GM12878 (cell line): ENCODE measurements around the gene FKBP1B. TPM values are rescaled to one million over a fixed set of nuclear protein-coding genes. Genes with fewer than 3 reads are reported as not detected.

Experiments used
- ASH2L ChIP-seq: fragments of 300-600, 200-600 bp; sonication (generic); IDR thresholded peaks from 2 replicates; pipeline ENCODE4 v1.6.1; 2017; ENCODE audit warnings: low read depth, mild to moderate bottlenecking, borderline replicate concordance
- CHD4 ChIP-seq: fragments of 200-600 bp; sonication (generic); IDR thresholded peaks from 2 replicates; pipeline ENCODE4 v1.6.1; 2016; ENCODE audit warnings: mild to moderate bottlenecking
- CTCF ChIP-seq, 3 experiments: IDR thresholded peaks in 2 of 3; conservative IDR thresholded peaks in 1 of 3; 2 replicates each; pipeline ENCODE4 v1.5.1; 2011; ENCODE audit warnings: low read depth in 3 of 3, low read length in 3 of 3, mild to moderate bottlenecking in 3 of 3, control low read depth in 2 of 3, moderate library complexity in 2 of 3, inconsistent platforms in 1 of 3, mixed read lengths in 1 of 3; ENCODE audit not compliant: control insufficient read depth in 2 of 3, insufficient read depth in 1 of 3; ENCODE audit errors: extremely low read depth in 1 of 3
- EP300 ChIP-seq, 2 experiments: fragments of 150-350 bp in 1 of 2; IDR thresholded peaks; 2 replicates each; pipeline ENCODE4 v1.6.1; 2011 to 2012; ENCODE audit warnings: low read depth in 2 of 2, low read length in 2 of 2, borderline replicate concordance in 1 of 2, improper control_type of control experiment in 1 of 2, inconsistent platforms in 1 of 2; ENCODE audit not compliant: control insufficient read depth in 1 of 2
- ETV6 ChIP-seq, 2 experiments: fragments of 450-650 bp in 1 of 2; IDR thresholded peaks in 1 of 2; conservative IDR thresholded peaks in 1 of 2; 2 replicates each; pipeline ENCODE4 v1.6.1; 2014; ENCODE audit warnings: antibody characterized with exemption in 1 of 2, borderline replicate concordance in 1 of 2, low read depth in 1 of 2, mild to moderate bottlenecking in 1 of 2, moderate library complexity in 1 of 2
- FOXK2 ChIP-seq: fragments of 450-650 bp; IDR thresholded peaks from 2 replicates; pipeline ENCODE4 v1.6.1; 2017; ENCODE audit warnings: mild to moderate bottlenecking, moderate library complexity
- FOXM1 ChIP-seq: IDR thresholded peaks from 2 replicates; pipeline ENCODE4 v1.6.1; 2012; ENCODE audit warnings: low read depth, mild to moderate bottlenecking, inconsistent platforms, low read length, moderate library complexity
- HCFC1 ChIP-seq: fragments of 150-350 bp; IDR thresholded peaks from 2 replicates; pipeline ENCODE4 v1.6.1; 2014; ENCODE audit warnings: low read length
- HDAC2 ChIP-seq: fragments of 200-600 bp; sonication (generic); IDR thresholded peaks from 2 replicates; pipeline ENCODE4 v1.6.1; 2017
- MYB ChIP-seq: fragments of 150-350 bp; IDR thresholded peaks from 2 replicates; pipeline ENCODE4 v1.6.1; 2014; ENCODE audit warnings: mild to moderate bottlenecking, low read depth, low read length, borderline replicate concordance
- NFYA ChIP-seq: IDR thresholded peaks from 2 replicates; pipeline ENCODE4 v1.6.1; 2011; ENCODE audit warnings: low read depth, mild to moderate bottlenecking, low read length, improper control_type of control experiment, borderline replicate concordance
- NFYB ChIP-seq: IDR thresholded peaks from 2 replicates; pipeline ENCODE4 v1.6.1; 2011; ENCODE audit warnings: low read depth, mild to moderate bottlenecking, low read length, improper control_type of control experiment, moderate library complexity; ENCODE audit not compliant: insufficient read depth
- NRF1 ChIP-seq: conservative IDR thresholded peaks from 2 replicates; pipeline ENCODE4 v1.6.1; 2011; ENCODE audit warnings: mild to moderate bottlenecking, low read depth, low read length, improper control_type of control experiment
- POLR2A ChIP-seq: IDR thresholded peaks from 2 replicates; pipeline ENCODE4 v1.6.1; 2011; ENCODE audit warnings: low read depth, mild to moderate bottlenecking, low read length
- RBBP5 ChIP-seq: fragments of 200-600 bp; sonication (generic); conservative IDR thresholded peaks from 2 replicates; pipeline ENCODE4 v1.6.1; 2016
- SMAD5 ChIP-seq: IDR thresholded peaks from 2 replicates; pipeline ENCODE4 v1.6.1; 2016; ENCODE audit warnings: antibody characterized with exemption, low read depth
- SREBF1 ChIP-seq: IDR thresholded peaks from 2 replicates; pipeline ENCODE4 v1.6.1; 2012; ENCODE audit warnings: mild to moderate bottlenecking, low read length
- SREBF2 ChIP-seq: IDR thresholded peaks from 2 replicates; pipeline ENCODE4 v1.6.1; 2012; ENCODE audit warnings: mild to moderate bottlenecking, low read length
- TARDBP ChIP-seq: IDR thresholded peaks from 2 replicates; pipeline ENCODE4 v1.6.1; 2016; ENCODE audit warnings: borderline replicate concordance
- ZBED1 ChIP-seq: IDR thresholded peaks from 2 replicates; pipeline ENCODE4 v1.6.1; 2016; ENCODE audit warnings: borderline replicate concordance
- ZNF622 ChIP-seq: fragments of 450-650 bp; IDR thresholded peaks from 2 replicates; pipeline ENCODE4 v1.6.1; 2017; ENCODE audit warnings: mild to moderate bottlenecking, inconsistent platforms
- ZSCAN29 ChIP-seq: fragments of 450-650 bp; IDR thresholded peaks from 2 replicates; pipeline ENCODE4 v1.6.1; 2017; ENCODE audit warnings: mild to moderate bottlenecking, moderate library complexity
- polyA plus RNA-seq, 11 experiments: library from polyadenylated mRNA; depleted of rRNA in 4 of 11; unstranded in 6 of 11; stranded (reverse) in 5 of 11; fragments of >200 nt; fragmentation: Nextera tagmentation in 4 of 11; fragmentation: Illumina TruSeq in 1 of 11; extraction: Ambion mirVana in 4 of 11; extraction: Trizol in 1 of 11; gene quantifications; 1 replicate in 1 of 11; 2 replicates in 10 of 11; pipeline versions ENCODE4 v1.2.1 to v1.2.3, GENCODE V29; 2011 to 2016; ENCODE audit warnings: inconsistent platforms in 2 of 11, missing spikeins in 2 of 11, low read depth in 1 of 11
- total RNA-seq, 4 experiments: library from RNA; depleted of rRNA in 3 of 4; stranded (reverse); fragments of >200 nt in 3 of 4; fragmentation: Illumina TruSeq in 1 of 4; extraction: Trizol in 1 of 4; gene quantifications; 2 replicates each; pipeline versions ENCODE4 v1.2.1 to v1.2.3, GENCODE V29; 2013 to 2021
- TF ChIP-seq, protein P1 (sequence below): fragments of 450-650 bp; formaldehyde crosslinking; IDR thresholded peaks from 2 replicates; pipeline ENCODE4 v1.5.0; 2022; ENCODE audit warnings: mild to moderate bottlenecking, missing genetic modification characterization
- TF ChIP-seq, protein P2 (sequence below): IDR thresholded peaks from 2 replicates; pipeline ENCODE4 v1.6.1; 2012; ENCODE audit warnings: low read depth, low read length, improper control_type of control experiment
- TF ChIP-seq, protein P3 (sequence below): fragments of 450-650 bp; IDR thresholded peaks from 2 replicates; pipeline ENCODE4 v1.6.1; 2017; ENCODE audit warnings: low read depth, mild to moderate bottlenecking, moderate library complexity

The FKBP1B gene
- total and polyA plus RNA-seq, 10 of the 15 experiments (the other 5 are each of a cell fraction or from before 2014, with no cell fraction given) = 0.18 to 0.53 (median 0.24) TPM

DNA sequence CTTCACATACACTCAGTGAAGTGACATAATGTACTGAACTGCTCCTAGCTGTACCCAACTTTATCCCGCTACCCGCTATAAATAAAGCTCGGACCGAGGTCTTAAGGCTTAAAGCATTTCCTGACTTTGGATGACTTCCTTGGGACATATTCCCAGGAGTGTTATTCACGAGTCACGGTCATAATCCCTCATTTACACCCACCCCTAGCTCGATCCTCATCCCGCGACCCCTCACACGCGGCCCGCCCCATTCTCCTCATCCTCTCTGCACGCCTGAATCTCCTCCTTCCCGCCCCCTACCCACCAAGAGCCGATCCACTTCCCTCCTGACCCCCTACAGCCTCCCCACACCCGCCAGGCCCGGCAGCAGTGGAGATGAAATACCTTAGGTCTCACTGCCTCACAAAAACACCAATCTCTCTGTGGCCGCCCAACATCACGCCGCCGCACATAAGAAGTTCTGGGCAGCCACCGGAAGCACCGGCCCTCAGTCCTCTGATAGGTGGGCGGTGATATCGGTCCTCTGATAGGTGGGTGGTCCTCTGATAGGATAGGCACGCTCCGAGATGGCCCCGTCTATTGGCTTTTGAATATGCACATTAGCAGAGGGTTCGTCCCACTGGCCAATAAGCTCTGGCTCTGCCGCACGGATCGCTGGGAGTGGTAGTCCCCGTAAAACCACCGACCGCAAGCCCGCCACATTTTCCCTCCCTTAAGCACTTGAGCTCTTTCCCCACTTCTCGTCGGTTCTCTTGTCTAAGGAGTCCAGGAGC is 2.4 kb upstream of the FKBP1B start, which contains the start of gene WDCP (continued):
- TF ChIP-seq, protein P1, sequence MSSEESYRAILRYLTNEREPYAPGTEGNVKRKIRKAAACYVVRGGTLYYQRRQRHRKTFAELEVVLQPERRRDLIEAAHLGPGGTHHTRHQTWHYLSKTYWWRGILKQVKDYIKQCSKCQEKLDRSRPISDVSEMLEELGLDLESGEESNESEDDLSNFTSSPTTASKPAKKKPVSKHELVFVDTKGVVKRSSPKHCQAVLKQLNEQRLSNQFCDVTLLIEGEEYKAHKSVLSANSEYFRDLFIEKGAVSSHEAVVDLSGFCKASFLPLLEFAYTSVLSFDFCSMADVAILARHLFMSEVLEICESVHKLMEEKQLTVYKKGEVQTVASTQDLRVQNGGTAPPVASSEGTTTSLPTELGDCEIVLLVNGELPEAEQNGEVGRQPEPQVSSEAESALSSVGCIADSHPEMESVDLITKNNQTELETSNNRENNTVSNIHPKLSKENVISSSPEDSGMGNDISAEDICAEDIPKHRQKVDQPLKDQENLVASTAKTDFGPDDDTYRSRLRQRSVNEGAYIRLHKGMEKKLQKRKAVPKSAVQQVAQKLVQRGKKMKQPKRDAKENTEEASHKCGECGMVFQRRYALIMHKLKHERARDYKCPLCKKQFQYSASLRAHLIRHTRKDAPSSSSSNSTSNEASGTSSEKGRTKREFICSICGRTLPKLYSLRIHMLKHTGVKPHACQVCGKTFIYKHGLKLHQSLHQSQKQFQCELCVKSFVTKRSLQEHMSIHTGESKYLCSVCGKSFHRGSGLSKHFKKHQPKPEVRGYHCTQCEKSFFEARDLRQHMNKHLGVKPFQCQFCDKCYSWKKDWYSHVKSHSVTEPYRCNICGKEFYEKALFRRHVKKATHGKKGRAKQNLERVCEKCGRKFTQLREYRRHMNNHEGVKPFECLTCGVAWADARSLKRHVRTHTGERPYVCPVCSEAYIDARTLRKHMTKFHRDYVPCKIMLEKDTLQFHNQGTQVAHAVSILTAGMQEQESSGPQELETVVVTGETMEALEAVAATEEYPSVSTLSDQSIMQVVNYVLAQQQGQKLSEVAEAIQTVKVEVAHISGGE (CRISPR knock-in tag) = no peak
- TF ChIP-seq SREBF1 = peak; percentile 34; the same call in 1 of the 2 replicates
- TF ChIP-seq HDAC2 = no peak
- TF ChIP-seq FOXK2 = no peak
- no peak for TF ChIP-seq ETV6 (conservative IDR thresholded peaks at IDR 0.05 in 1 of 2, IDR thresholded peaks at IDR 0.05 in 1 of 2; ENCODE audit: borderline replicate concordance in 1 of 2, low read depth in 1 of 2)
- TF ChIP-seq TARDBP = 0 out of 2 replicates have a peak, but pooled peaks have one; percentile 36
- TF ChIP-seq, protein P2, sequence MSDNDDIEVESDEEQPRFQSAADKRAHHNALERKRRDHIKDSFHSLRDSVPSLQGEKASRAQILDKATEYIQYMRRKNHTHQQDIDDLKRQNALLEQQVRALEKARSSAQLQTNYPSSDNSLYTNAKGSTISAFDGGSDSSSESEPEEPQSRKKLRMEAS = peak; percentile 61; the same call in 1 of the 2 replicates
- TF ChIP-seq POLR2A = peak; percentile 94
- TF ChIP-seq RBBP5 = no peak
- TF ChIP-seq ZNF622 = no peak
- peak; percentile 93 for TF ChIP-seq NFYA
- TF ChIP-seq NFYB = peak; percentile 99
- TF ChIP-seq MYB = no peak
- TF ChIP-seq ZBED1 = no peak
- no peak for TF ChIP-seq SREBF2
- peak; percentile 76; the same call in 1 of the 2 replicates for TF ChIP-seq SMAD5
- peak; percentile 90 for TF ChIP-seq HCFC1
- no peak for TF ChIP-seq ZSCAN29
- TF ChIP-seq EP300 (IDR thresholded peaks at IDR 0.05; ENCODE audit: borderline replicate concordance in 1 of 2, control insufficient read depth in 1 of 2, low read depth in 2 of 2, low read length in 2 of 2) = no peak
- TF ChIP-seq, protein P3, sequence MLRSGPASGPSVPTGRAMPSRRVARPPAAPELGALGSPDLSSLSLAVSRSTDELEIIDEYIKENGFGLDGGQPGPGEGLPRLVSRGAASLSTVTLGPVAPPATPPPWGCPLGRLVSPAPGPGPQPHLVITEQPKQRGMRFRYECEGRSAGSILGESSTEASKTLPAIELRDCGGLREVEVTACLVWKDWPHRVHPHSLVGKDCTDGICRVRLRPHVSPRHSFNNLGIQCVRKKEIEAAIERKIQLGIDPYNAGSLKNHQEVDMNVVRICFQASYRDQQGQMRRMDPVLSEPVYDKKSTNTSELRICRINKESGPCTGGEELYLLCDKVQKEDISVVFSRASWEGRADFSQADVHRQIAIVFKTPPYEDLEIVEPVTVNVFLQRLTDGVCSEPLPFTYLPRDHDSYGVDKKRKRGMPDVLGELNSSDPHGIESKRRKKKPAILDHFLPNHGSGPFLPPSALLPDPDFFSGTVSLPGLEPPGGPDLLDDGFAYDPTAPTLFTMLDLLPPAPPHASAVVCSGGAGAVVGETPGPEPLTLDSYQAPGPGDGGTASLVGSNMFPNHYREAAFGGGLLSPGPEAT = no peak
- no peak for TF ChIP-seq NRF1
- TF ChIP-seq CTCF (IDR thresholded peaks at IDR 0.05 in 2 of 3, conservative IDR thresholded peaks at IDR 0.05 in 1 of 3; ENCODE audit: control insufficient read depth in 2 of 3, extremely low read depth in 1 of 3, insufficient read depth in 1 of 3, low read depth in 3 of 3, low read length in 3 of 3) = no peak
- TF ChIP-seq ASH2L = no peak
- TF ChIP-seq CHD4 = no peak
- no peak for TF ChIP-seq FOXM1
